Heart right ventricle (tissue), 16 donors: ENCODE measurements around the gene EDAR. TPM values are rescaled to one million over a fixed set of nuclear protein-coding genes. Genes with fewer than 3 reads are reported as not detected.

Experiments
- ATAC-seq, 8 donors: fragments of 200-7000 bp; cut with Tn5 transposase; one replicate each; pipeline ENCODE4 v1.9.1; 2020; ENCODE audit warnings: mild to moderate bottlenecking in 8 of 8, moderate library complexity in 8 of 8, moderate number of reproducible peaks in 1 of 8
- DNase-seq, 2 donors: peaks; one replicate each; pipeline ENCODE4 v3.0.0-alpha.2; 2020
- H3K27ac ChIP-seq, 10 donors: fragments of 200-600 bp; sonication (generic) in 2 of 10; one replicate each; pipeline versions ENCODE4 v1.5.0 to v1.8.0; 2020 to 2022; ENCODE audit warnings: mild to moderate bottlenecking in 3 of 10
- H3K27me3 ChIP-seq, 7 donors: fragments of 200-600 bp; one replicate each; pipeline ENCODE4 v1.8.0; 2021 to 2022; ENCODE audit warnings: mild to moderate bottlenecking in 2 of 7
- H3K36me3 ChIP-seq, 9 donors: fragments of 200-600 bp; sonication (generic) in 1 of 9; one replicate each; pipeline versions ENCODE4 v1.5.0 to v1.8.0; 2020 to 2022; ENCODE audit warnings: mild to moderate bottlenecking in 2 of 9
- H3K4me1 ChIP-seq, 9 donors: fragments of 200-600 bp; sonication (generic) in 1 of 9; one replicate each; pipeline versions ENCODE4 v1.5.0 to v1.8.0; 2020 to 2022; ENCODE audit warnings: mild to moderate bottlenecking in 4 of 9
- H3K4me3 ChIP-seq, 10 donors: fragments of 200-600 bp; sonication (generic) in 2 of 10; one replicate each; pipeline versions ENCODE4 v1.5.0 to v1.8.0; 2020 to 2022; ENCODE audit warnings: mild to moderate bottlenecking in 7 of 10, moderate library complexity in 2 of 10
- H3K9me3 ChIP-seq, 11 donors: fragments of 200-600 bp in 10 of 11; sonication (generic) in 2 of 11; one replicate each; pipeline versions ENCODE4 v1.5.0 to v1.8.0; 2013 to 2022; ENCODE audit warnings: mild to moderate bottlenecking in 2 of 11, control low read depth in 1 of 11, moderate library complexity in 1 of 11
- WGBS, 2 donors: extraction: QIAGEN DNeasy Blood & Tissue Kit; methylation state at CpG; one replicate each; pipeline ENCODE4 v1.1.7; 2013; ENCODE audit warnings: inconsistent platforms in 1 of 2; 5-methylcytosine and 5-hydroxymethylcytosine counted together
- intact Hi-C, 10 donors: fragments of 100-400 bp; cut with DNase I; formaldehyde crosslinking; loops; one replicate each; pipeline versions ENCODE4 v1.11.1 to v1.14.2; 2022
- polyA plus RNA-seq, 2 donors: library from polyadenylated mRNA; stranded (reverse); fragments of 200-250 nt; gene quantifications; one replicate each; pipeline ENCODE4 v1.2.3, GENCODE V29; 2013
- total RNA-seq, 10 donors: library from RNA; stranded (reverse); fragmentation: NEBNext Ultra II Directional in 3 of 10; extraction: Animal tissue kit (Norgen Biotek cat#: 25700) in 3 of 10; gene quantifications; one replicate each; pipeline versions ENCODE4 v1.2.1 to v1.2.4, GENCODE V29; 2021 to 2023
- TF ChIP-seq, protein P1 (sequence below), 9 donors: fragments of 200-600 bp; sonication (generic) in 2 of 9; IDR thresholded peaks; one replicate each; pipeline versions ENCODE4 v1.5.0 to v1.8.0; 2021 to 2022; ENCODE audit warnings: antibody characterized with exemption in 9 of 9, mild to moderate bottlenecking in 5 of 9, moderate library complexity in 1 of 9
- donor health status: Arrhythmogenic right ventricular cardiomyopathy.
- donor health status: ischemic (EF 13 %, LVEDD 7.1; RV severe dilation, severe dysfunction).
- donor health status: healthy with polysubstance abuse.
- donor health status: DM: no; HTN: yes; CAD: no.
- donor health status: DM: no; HTN: no; CAD: no.
- donor health status: ischemic (EF 25% LVEDD 6.9; RV normal size, moderate dysfunction).
- donor health status: ischemic (EF 25% LVEDD 5.7; RV mildly dilated, moderate dysfunction).
- donor health status: healthy.
- donor health status: DM: yes; HTN: yes; CAD: no.
- donor health status: Ischemic cardiomyopathy.
- donor health status: ischemic (EF 35%, LVEDD 5.7; RV mildly dilated, moderate dysfunction).
- donor health status: nonischemic (EF 11% LVEDD 7.7; RV severe dilation, severe dysfunction).
- donor health status: DM: yes; HTN: yes; CAD: no.
- donor health status: PGD.
- donor health status: ischemic (EF 29% LVEDD 5.4; RV normal size, mild dysfunction).
- donor health status: nonischemic (EF 23%, LVEDD 6.1; RV moderate dilation, normal function).

Gene EDAR
- total and polyA plus RNA-seq, 12 donors: 0.07 to 0.34 TPM; not detected in 10

- WGBS, 2 donors: 91 to 95% methylated on average over 2 of the region's 2 CpGs
- ATAC-seq (no peak), DNase-seq (no peak)
- no peak overlapping the region for H3K4me3 ChIP-seq
- peaks cover 0 to 20% (median 7%) of the 10 kb centered on the region in 11 donors for H3K9me3 ChIP-seq
- no peaks in the 10 kb centered on the region for H3K4me1 ChIP-seq
- no peaks in the 10 kb centered on the region for H3K36me3 ChIP-seq
- peaks cover 0 to 9% (median 0%) of the 10 kb centered on the region in 7 donors for H3K27me3 ChIP-seq
- TF ChIP-seq, protein P1, sequence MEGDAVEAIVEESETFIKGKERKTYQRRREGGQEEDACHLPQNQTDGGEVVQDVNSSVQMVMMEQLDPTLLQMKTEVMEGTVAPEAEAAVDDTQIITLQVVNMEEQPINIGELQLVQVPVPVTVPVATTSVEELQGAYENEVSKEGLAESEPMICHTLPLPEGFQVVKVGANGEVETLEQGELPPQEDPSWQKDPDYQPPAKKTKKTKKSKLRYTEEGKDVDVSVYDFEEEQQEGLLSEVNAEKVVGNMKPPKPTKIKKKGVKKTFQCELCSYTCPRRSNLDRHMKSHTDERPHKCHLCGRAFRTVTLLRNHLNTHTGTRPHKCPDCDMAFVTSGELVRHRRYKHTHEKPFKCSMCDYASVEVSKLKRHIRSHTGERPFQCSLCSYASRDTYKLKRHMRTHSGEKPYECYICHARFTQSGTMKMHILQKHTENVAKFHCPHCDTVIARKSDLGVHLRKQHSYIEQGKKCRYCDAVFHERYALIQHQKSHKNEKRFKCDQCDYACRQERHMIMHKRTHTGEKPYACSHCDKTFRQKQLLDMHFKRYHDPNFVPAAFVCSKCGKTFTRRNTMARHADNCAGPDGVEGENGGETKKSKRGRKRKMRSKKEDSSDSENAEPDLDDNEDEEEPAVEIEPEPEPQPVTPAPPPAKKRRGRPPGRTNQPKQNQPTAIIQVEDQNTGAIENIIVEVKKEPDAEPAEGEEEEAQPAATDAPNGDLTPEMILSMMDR (IDR thresholded peaks at IDR 0.05): no peak
- H3K27ac ChIP-seq: no peak overlapping the region
- intact Hi-C loops: no loop called here
Observed at GRCh38 chr2:108895188-108895587, 93.8 kb downstream of the EDAR start.

DNA sequence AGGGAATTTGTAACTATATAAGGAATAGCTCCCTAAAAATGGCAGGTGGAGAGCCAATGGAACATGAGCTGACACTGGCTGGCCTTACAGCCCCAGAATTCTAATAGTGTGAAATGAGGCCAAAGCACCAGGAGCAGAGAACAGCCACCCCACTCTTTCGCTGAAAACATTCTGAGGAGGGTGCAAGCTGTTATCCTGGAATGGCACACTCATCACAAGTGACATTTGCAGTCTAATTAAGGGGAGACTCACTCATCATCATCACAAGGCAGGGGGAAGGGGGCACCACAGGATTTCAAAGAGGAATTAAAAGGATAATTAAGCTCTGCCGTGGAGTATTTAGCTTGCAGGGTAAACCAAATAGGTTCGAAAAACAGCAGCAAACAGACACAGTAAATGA, 94.3 kb downstream of the EDAR start:
- H3K4me3 ChIP-seq: no peak overlapping the region
- H3K27ac ChIP-seq: no peak overlapping the region
- WGBS, 2 donors: 80 to 85% methylated on average over 3 of the region's 3 CpGs
- peaks cover 0 to 20% (median 8%) of the 10 kb centered on the region in 11 donors for H3K9me3 ChIP-seq
- no peaks in the 10 kb centered on the region for H3K36me3 ChIP-seq
- no peak for DNase-seq
- H3K4me1 ChIP-seq: no peaks in the 10 kb centered on the region
- intact Hi-C loops: no loop called here
- no peak for ATAC-seq
- TF ChIP-seq, protein P1 (IDR thresholded peaks at IDR 0.05): no peak
- peaks cover 0 to 9% (median 0%) of the 10 kb centered on the region in 7 donors for H3K27me3 ChIP-seq

DNA sequence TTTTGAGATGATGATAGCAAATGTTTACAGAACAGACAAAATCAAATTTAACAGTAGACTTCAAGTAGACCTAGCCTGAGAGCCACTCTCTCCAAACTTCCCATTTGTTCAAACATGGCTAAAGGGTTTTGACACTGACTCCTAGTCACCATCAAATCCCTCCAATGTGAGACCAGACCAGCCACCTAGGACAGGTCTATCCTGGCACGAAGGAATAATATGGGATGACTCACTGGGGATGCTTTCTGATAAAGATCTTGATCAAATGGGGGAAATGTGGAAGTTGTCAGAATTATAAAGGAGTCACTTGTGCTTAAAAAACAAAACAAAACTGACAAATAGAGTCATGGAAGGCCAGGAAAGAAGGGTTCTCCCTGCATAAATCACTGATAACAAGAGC, 95.7 kb downstream of the EDAR start:
- 82 to 88% methylated on average over 1 of the region's 1 CpG for WGBS, 2 donors

GRCh38 chr2:108889907-108890306, 99.1 kb downstream of the EDAR start:
- Histone ChIP-seq H3K36me3 (no peaks in the 10 kb centered on the region), H3K9me3 (peaks cover 0 to 52% (median 10%) of the 10 kb centered on the region in 11 donors), H3K27me3 (no peaks in the 10 kb centered on the region), H3K4me3 (no peak overlapping the region), H3K27ac (no peak overlapping the region), H3K4me1 (no peaks in the 10 kb centered on the region)
- no peak for DNase-seq
- 94 to 97% methylated on average over 1 of the region's 1 CpG for WGBS, 2 donors
- ATAC-seq: no peak
- intact Hi-C loops: no loop called here
- TF ChIP-seq, protein P1 (IDR thresholded peaks at IDR 0.05): no peak

More for the DNA sequence above, 95.7 kb downstream of the EDAR start:
- no peak for ATAC-seq
- DNase-seq: no peak
- H3K27ac ChIP-seq: no peak overlapping the region
- peaks cover 0 to 8% (median 0%) of the 10 kb centered on the region in 7 donors for H3K27me3 ChIP-seq
- H3K36me3 ChIP-seq: no peaks in the 10 kb centered on the region
- H3K4me3 ChIP-seq: no peak overlapping the region
- no peaks in the 10 kb centered on the region for H3K4me1 ChIP-seq
- H3K9me3 ChIP-seq: peaks cover 0 to 33% (median 10%) of the 10 kb centered on the region in 11 donors
- TF ChIP-seq, protein P1 (IDR thresholded peaks at IDR 0.05): no peak
- intact Hi-C loops: no loop called here
